H1 (cell line): ENCODE results near the gene ZFAND3. TPM values are rescaled to one million over a fixed set of nuclear protein-coding genes. Genes with fewer than 3 reads are reported as not detected.

Experiments
- CTCF ChIA-PET: fragments of 300-600 bp; sonication (Branson Sonifier 250); formaldehyde crosslinking; loops from one replicate; lab custom pipeline; 2021; ENCODE audit not compliant: partially characterized antibody; lab: Charles Lee
- POLR2A ChIA-PET: fragments of 300-600 bp; sonication (Branson Sonifier 250); formaldehyde crosslinking; loops from one replicate; lab custom pipeline; 2021; ENCODE audit warnings: inconsistent platforms; ENCODE audit not compliant: partially characterized antibody; lab: Charles Lee
- DNase-seq, 2 experiments: peaks; one replicate each; pipeline versions ENCODE4 v3.0.0 to v3.0.0-alpha.2; 2010 to 2022; ENCODE audit warnings: low spot score in 2 of 2, low read depth in 1 of 2, mixed read lengths in 1 of 2
- FAIRE-seq: peaks from 2 replicates; lab custom pipeline; 2011; peaks lifted over from hg19 to GRCh38; lab: Jason Lieb, UNC
- H2AFZ ChIP-seq: 2 replicates; pipeline ENCODE4 v1.8.1; 2012; ENCODE audit warnings: low read length, inconsistent platforms
- H2AK5ac ChIP-seq: 2 replicates; pipeline ENCODE4 v1.6.1; 2013; ENCODE audit warnings: low read depth, low read length
- H2BK120ac ChIP-seq: replicated peaks from 2 replicates; pipeline ENCODE3; 2013; ENCODE audit warnings: low read depth, low read length, inconsistent platforms
- H2BK12ac ChIP-seq: 2 replicates; pipeline ENCODE4 v1.6.1; 2013; ENCODE audit warnings: low read depth, low read length
- H2BK15ac ChIP-seq: 2 replicates; pipeline ENCODE4 v1.6.1; 2013; ENCODE audit warnings: low read length
- H2BK20ac ChIP-seq: 2 replicates; pipeline ENCODE4 v1.6.1; 2013; ENCODE audit warnings: low read length
- H2BK5ac ChIP-seq: 2 replicates; pipeline ENCODE4 v1.6.1; 2013; ENCODE audit warnings: low read depth, low read length
- H3K14ac ChIP-seq: 2 replicates; pipeline ENCODE4 v1.6.1; 2013; ENCODE audit warnings: inconsistent platforms; ENCODE audit not compliant: insufficient read length
- H3K18ac ChIP-seq: 2 replicates; pipeline ENCODE4 v1.6.1; 2013; ENCODE audit warnings: low read length; ENCODE audit errors: extremely low read depth
- H3K23ac ChIP-seq: 2 replicates; pipeline ENCODE4 v1.6.1; 2013; ENCODE audit warnings: inconsistent platforms; ENCODE audit not compliant: insufficient read length
- H3K23me2 ChIP-seq: 2 replicates; pipeline ENCODE4 v1.6.1; 2013; ENCODE audit warnings: low read depth, low read length
- H3K27ac ChIP-seq: 2 replicates; pipeline ENCODE4 v1.6.1; 2011; ENCODE audit warnings: low read depth, low read length, inconsistent platforms
- H3K27me3 ChIP-seq, 4 experiments: replicated peaks in 1 of 4; 1 replicate in 1 of 4; 2 replicates in 3 of 4; pipeline versions ENCODE4 v1.6.1 to v1.8.1; 2011 to 2013; ENCODE audit warnings: low read length in 3 of 4, mild to moderate bottlenecking in 3 of 4, inconsistent platforms in 2 of 4, mixed read lengths in 2 of 4, moderate library complexity in 1 of 4; ENCODE audit not compliant: control insufficient read depth in 3 of 4, insufficient read depth in 3 of 4; ENCODE audit errors: extremely low read depth in 1 of 4
- H3K36me3 ChIP-seq, 4 experiments: 2 replicates each; pipeline versions ENCODE4 v1.6.1 to v1.8.1; 2011 to 2013; ENCODE audit warnings: mild to moderate bottlenecking in 4 of 4, low read length in 3 of 4, moderate library complexity in 2 of 4, control low read depth in 1 of 4, inconsistent platforms in 1 of 4; ENCODE audit not compliant: insufficient read depth in 4 of 4, control insufficient read depth in 2 of 4
- H3K4ac ChIP-seq: replicated peaks from 2 replicates; pipeline ENCODE3; 2013; ENCODE audit warnings: low read length, low read depth, mixed read lengths, inconsistent platforms; ENCODE audit not compliant: insufficient read length
- H3K4me1 ChIP-seq, 4 experiments: replicated peaks in 1 of 4; 1 replicate in 1 of 4; 2 replicates in 3 of 4; pipeline versions ENCODE4 v1.6.1 to v1.8.1; 2011 to 2013; ENCODE audit warnings: low read length in 3 of 4, inconsistent platforms in 2 of 4, mixed read lengths in 1 of 4; ENCODE audit not compliant: insufficient read depth in 4 of 4, control insufficient read depth in 3 of 4
- H3K4me2 ChIP-seq, 2 experiments: 2 replicates each; pipeline versions ENCODE4 v1.6.1 to v1.8.1; 2011 to 2013; ENCODE audit warnings: low read depth in 2 of 2, low read length in 2 of 2, control low read depth in 1 of 2, inconsistent platforms in 1 of 2, mild to moderate bottlenecking in 1 of 2; ENCODE audit not compliant: insufficient read depth in 1 of 2
- H3K4me3 ChIP-seq, 4 experiments: fragments of 200-600, 300-600 bp in 1 of 4; sonication (generic), shearing (Covaris generic), sonication (Bioruptor Twin) in 1 of 4; 2 replicates each; pipeline versions ENCODE4 v1.5.1 to v1.8.1; 2011 to 2016; ENCODE audit warnings: low read length in 4 of 4, low read depth in 3 of 4, control low read depth in 2 of 4, inconsistent platforms in 2 of 4, mild to moderate bottlenecking in 2 of 4, mixed read lengths in 1 of 4, moderate library complexity in 1 of 4; ENCODE audit not compliant: insufficient read depth in 2 of 4; ENCODE audit errors: extremely low read depth in 1 of 4
- H3K56ac ChIP-seq: replicated peaks from 2 replicates; pipeline ENCODE3; 2013; ENCODE audit warnings: low read depth, mild to moderate bottlenecking, mixed read lengths, low read length, inconsistent platforms; ENCODE audit not compliant: insufficient read length
- H3K79me1 ChIP-seq: 2 replicates; pipeline ENCODE4 v1.6.1; 2013; ENCODE audit warnings: low read depth, low read length, control low read depth
- H3K79me2 ChIP-seq, 2 experiments: 2 replicates each; pipeline versions ENCODE4 v1.6.1 to v1.8.1; 2012 to 2013; ENCODE audit warnings: low read length in 2 of 2, mild to moderate bottlenecking in 2 of 2, inconsistent platforms in 1 of 2; ENCODE audit not compliant: insufficient read depth in 2 of 2, control insufficient read depth in 1 of 2
- H3K9ac ChIP-seq, 4 experiments: replicated peaks in 1 of 4; 1 replicate in 1 of 4; 2 replicates in 3 of 4; pipeline versions ENCODE4 v1.6.1 to v1.8.1; 2011 to 2013; ENCODE audit warnings: low read depth in 3 of 4, low read length in 3 of 4, control low read depth in 2 of 4, mild to moderate bottlenecking in 2 of 4, moderate library complexity in 2 of 4, inconsistent platforms in 1 of 4; ENCODE audit errors: extremely low read depth in 1 of 4
- H3K9me3 ChIP-seq, 2 experiments: 2 replicates each; pipeline versions ENCODE4 v1.6.1 to v1.8.1; 2012 to 2013; ENCODE audit warnings: mild to moderate bottlenecking in 2 of 2, moderate library complexity in 2 of 2, control low read depth in 1 of 2, inconsistent platforms in 1 of 2, low read depth in 1 of 2, low read length in 1 of 2, mixed read lengths in 1 of 2; ENCODE audit not compliant: insufficient read depth in 2 of 2
- H4K20me1 ChIP-seq, 2 experiments: replicated peaks in 1 of 2; 2 replicates each; pipeline versions ENCODE3 to v1.8.1; 2011 to 2013; ENCODE audit warnings: inconsistent platforms in 2 of 2, low read length in 2 of 2, mild to moderate bottlenecking in 1 of 2; ENCODE audit not compliant: insufficient read depth in 2 of 2, control insufficient read depth in 1 of 2
- H4K5ac ChIP-seq: 2 replicates; pipeline ENCODE4 v1.6.1; 2013; ENCODE audit warnings: low read length, low read depth, mixed read lengths, inconsistent platforms; ENCODE audit not compliant: insufficient read length
- H4K8ac ChIP-seq: 2 replicates; pipeline ENCODE4 v1.8.0; 2013; ENCODE audit warnings: mild to moderate bottlenecking, moderate library complexity, low read length, inconsistent platforms; ENCODE audit not compliant: insufficient read depth; ENCODE audit errors: extremely low read depth
- H4K91ac ChIP-seq: replicated peaks from 2 replicates; pipeline ENCODE3; 2013; ENCODE audit warnings: low read length, mixed read lengths, inconsistent platforms; ENCODE audit not compliant: insufficient read length
- CEBPB ChIP-seq: IDR thresholded peaks from 2 replicates; pipeline ENCODE4 v1.6.1; 2012; ENCODE audit warnings: low read depth, low read length
- KDM4A ChIP-seq: IDR thresholded peaks from one replicate; pipeline ENCODE4 v1.7.1; 2012; ENCODE audit warnings: low read depth, mild to moderate bottlenecking, moderate library complexity, low read length, inconsistent platforms; ENCODE audit not compliant: severe bottlenecking
- MAFK ChIP-seq: IDR thresholded peaks from 2 replicates; pipeline ENCODE4 v1.6.1; 2012; ENCODE audit warnings: low read depth, mild to moderate bottlenecking, improper control_type of control experiment, low read length
- MAX ChIP-seq: IDR thresholded peaks from 2 replicates; pipeline ENCODE4 v1.6.1; 2012; ENCODE audit warnings: inconsistent platforms
- POLR2AphosphoS5 ChIP-seq: IDR thresholded peaks from 2 replicates; pipeline ENCODE4 v1.6.1; 2011; ENCODE audit warnings: low read depth, low read length
- WGBS, 2 experiments: shearing (Covaris generic) in 1 of 2; methylation state at CpG; one replicate each; pipeline versions ENCODE4 v1.1.6 to v1.1.7; 2013 to 2015; ENCODE audit warnings: low lambda C conversion rate in 2 of 2, mixed read lengths in 2 of 2, inconsistent platforms in 1 of 2, low coverage in 1 of 2, missing lambda C conversion rate in 1 of 2; ENCODE audit not compliant: insufficient replicate concordance in 2 of 2, insufficient coverage in 1 of 2, insufficient read length in 1 of 2; ENCODE audit errors: extremely low coverage in 1 of 2, missing lambda C conversion rate in 1 of 2; 5-methylcytosine and 5-hydroxymethylcytosine counted together
- polyA plus RNA-seq, 7 experiments: library from polyadenylated mRNA; depleted of rRNA in 3 of 7; stranded (reverse) in 5 of 7; unstranded in 2 of 7; fragments of >200 nt in 5 of 7; fragments of 200-250 nt in 2 of 7; gene quantifications; 1 replicate in 5 of 7; 2 replicates in 1 of 7; 4 replicates in 1 of 7; pipeline versions ENCODE4 v1.2.1 to v1.2.3, GENCODE V29; 2011 to 2013; ENCODE audit warnings: missing spikeins in 2 of 7, mixed read lengths in 2 of 7
- total RNA-seq: library from RNA; stranded (reverse); fragmentation: NEBNext Ultra II Directional; extraction: Animal tissue kit (Norgen Biotek cat#: 25700); gene quantifications from 2 replicates; pipeline ENCODE4 v1.2.1, GENCODE V29; 2021

The ZFAND3 gene
- total and polyA plus RNA-seq, 2 of the 8 experiments (the other 6 are each of a cell fraction or from before 2014, with no cell fraction given), result 13.0 to 51.3 TPM

- Histone ChIP-seq H4K5ac (no peak overlapping the region), H3K23me2 (no peaks in the 10 kb centered on the region), H3K27me3 (no peaks in the 10 kb centered on the region), H2BK120ac (no peak overlapping the region), H3K36me3 (no peaks in the 10 kb centered on the region), H3K56ac (no peak overlapping the region), H3K4me2 (no peak overlapping the region), H3K27ac (no peak overlapping the region), H4K8ac (no peak overlapping the region), H4K20me1 (peaks cover 0 to 2% of the 10 kb centered on the region in 2 experiments), H3K4me3 (no peak overlapping the region), H2AFZ (no peak overlapping the region), H3K18ac (no peak overlapping the region), H2AK5ac (no peak overlapping the region), H3K79me1 (no peaks in the 10 kb centered on the region), H2BK15ac (no peak overlapping the region), H3K9me3 (no peaks in the 10 kb centered on the region), H3K4me1 (no peaks in the 10 kb centered on the region; a peak in 1 of 7 replicates), H3K4ac (no peak overlapping the region), H3K79me2 (no peaks in the 10 kb centered on the region), H2BK20ac (no peak overlapping the region), H3K9ac (no peak overlapping the region), H4K91ac (no peak overlapping the region), H3K23ac (no peak overlapping the region), H2BK12ac (no peak overlapping the region), H3K14ac (no peak overlapping the region), H2BK5ac (no peak overlapping the region)
- POLR2A ChIA-PET, result no interaction called here
- WGBS, 2 experiments, result 74% methylated on average over 4 of the region's 4 CpGs; no CpG with 5 or more reads in 1 of the 2 experiments
- FAIRE-seq (no peak), DNase-seq (no peak)
- CTCF ChIA-PET, result interaction anchor here (0.6 kb wide), 1 partner anchor 307 kb away, joined by 3 read pairs; no protein-coding TSS in a partner anchor
- TF ChIP-seq MAX (no peak), CEBPB (no peak), POLR2AphosphoS5 (no peak), MAFK (no peak), KDM4A (no peak)
These were observed 294.5 kb downstream of the ZFAND3 start for GRCh38 chr6:38113825-38114576.
